H9 (cell line): ENCODE measurements around the gene SCFD2. TPM values are rescaled to one million over a fixed set of nuclear protein-coding genes. Genes with fewer than 3 reads are reported as not detected.

Experiments used
- DNase-seq: peaks from one replicate; pipeline ENCODE4 v3.0.0-alpha.2; 2017
- H2AFZ ChIP-seq: one replicate; pipeline ENCODE4 v1.6.1; 2013; ENCODE audit warnings: mild to moderate bottlenecking, low read length, control low read depth, moderate library complexity
- H2AK5ac ChIP-seq: 2 replicates; pipeline ENCODE4 v1.6.1; 2013; ENCODE audit warnings: low read length, control low read depth, mixed read lengths; ENCODE audit not compliant: insufficient read length
- H2BK120ac ChIP-seq: one replicate; pipeline ENCODE4 v1.6.1; 2013; ENCODE audit warnings: low read depth, mild to moderate bottlenecking, low read length, control low read depth, inconsistent platforms; ENCODE audit not compliant: poor library complexity, severe bottlenecking
- H2BK12ac ChIP-seq: 2 replicates; pipeline ENCODE4 v1.6.1; 2013; ENCODE audit warnings: low read length, control low read depth, mixed read lengths, low read depth; ENCODE audit not compliant: insufficient read length
- H2BK15ac ChIP-seq: 2 replicates; pipeline ENCODE4 v1.6.1; 2013; ENCODE audit warnings: low read depth, low read length, control low read depth
- H2BK20ac ChIP-seq: one replicate; pipeline ENCODE4 v1.6.1; 2013; ENCODE audit warnings: low read depth, mild to moderate bottlenecking, low read length, control low read depth, inconsistent platforms; ENCODE audit not compliant: poor library complexity, severe bottlenecking
- H2BK5ac ChIP-seq: 2 replicates; pipeline ENCODE4 v1.6.1; 2013; ENCODE audit warnings: low read length, control low read depth, mixed read lengths; ENCODE audit not compliant: insufficient read length
- H3K14ac ChIP-seq: 2 replicates; pipeline ENCODE4 v1.6.1; 2013; ENCODE audit warnings: low read length, control low read depth; ENCODE audit not compliant: insufficient read depth
- H3K18ac ChIP-seq: 2 replicates; pipeline ENCODE4 v1.6.1; 2013; ENCODE audit warnings: low read depth, mild to moderate bottlenecking, mixed read lengths, low read length, control low read depth; ENCODE audit not compliant: insufficient read length
- H3K23ac ChIP-seq: 2 replicates; pipeline ENCODE4 v1.6.1; 2013; ENCODE audit warnings: low read length, control low read depth, mixed read lengths, low read depth; ENCODE audit not compliant: insufficient read length
- H3K23me2 ChIP-seq: 2 replicates; pipeline ENCODE4 v1.6.1; 2013; ENCODE audit warnings: low read depth, mild to moderate bottlenecking, mixed read lengths, low read length, control low read depth; ENCODE audit not compliant: insufficient read length, poor library complexity, severe bottlenecking
- H3K27ac ChIP-seq: 2 replicates; pipeline ENCODE4 v1.5.1; 2013; ENCODE audit warnings: low read length, control low read depth, mixed read lengths, low read depth; ENCODE audit not compliant: insufficient read length
- H3K27me3 ChIP-seq: 2 replicates; pipeline ENCODE4 v1.6.1; 2013; ENCODE audit warnings: low read length, control low read depth, inconsistent platforms; ENCODE audit not compliant: insufficient read depth
- H3K4ac ChIP-seq: 2 replicates; pipeline ENCODE4 v1.6.1; 2013; ENCODE audit warnings: low read depth, mild to moderate bottlenecking, control low read depth, inconsistent platforms, low read length, moderate library complexity
- H3K4me1 ChIP-seq: 2 replicates; pipeline ENCODE4 v1.6.1; 2013; ENCODE audit warnings: low read length, control low read depth, inconsistent platforms; ENCODE audit not compliant: insufficient read depth
- H3K4me2 ChIP-seq: 2 replicates; pipeline ENCODE4 v1.6.1; 2013; ENCODE audit warnings: low read length, control low read depth, mixed read lengths; ENCODE audit not compliant: insufficient read length, insufficient read depth
- H3K56ac ChIP-seq: 2 replicates; pipeline ENCODE4 v1.6.1; 2013; ENCODE audit warnings: low read depth, mild to moderate bottlenecking, mixed read lengths, low read length, control low read depth; ENCODE audit not compliant: insufficient read length
- H3K79me1 ChIP-seq: 2 replicates; pipeline ENCODE4 v1.6.1; 2013; ENCODE audit warnings: low read depth, mild to moderate bottlenecking, moderate library complexity, low read length, control low read depth, inconsistent platforms; ENCODE audit not compliant: insufficient read depth, poor library complexity, severe bottlenecking
- H3K79me2 ChIP-seq: 2 replicates; pipeline ENCODE4 v1.6.1; 2013; ENCODE audit warnings: low read length, control low read depth, inconsistent platforms; ENCODE audit not compliant: insufficient read depth
- H3K9ac ChIP-seq: 2 replicates; pipeline ENCODE4 v1.6.1; 2013; ENCODE audit warnings: low read length, control low read depth, mixed read lengths; ENCODE audit not compliant: insufficient read length; ENCODE audit errors: extremely low read depth
- H3K9me3 ChIP-seq: one replicate; pipeline ENCODE4 v1.6.1; 2013; ENCODE audit warnings: low read depth, low read length, inconsistent platforms; ENCODE audit not compliant: control insufficient read depth
- H3T11ph ChIP-seq: one replicate; pipeline ENCODE4 v1.6.1; 2013; ENCODE audit warnings: mild to moderate bottlenecking, low read length, control low read depth, inconsistent platforms
- H4K20me1 ChIP-seq: one replicate; pipeline ENCODE4 v1.6.1; 2013; ENCODE audit not compliant: control insufficient read depth, insufficient read length, insufficient read depth
- H4K5ac ChIP-seq: 2 replicates; pipeline ENCODE4 v1.6.1; 2013; ENCODE audit warnings: low read depth, mild to moderate bottlenecking, mixed read lengths, low read length, control low read depth; ENCODE audit not compliant: insufficient read length
- H4K8ac ChIP-seq: replicated peaks from 2 replicates; pipeline ENCODE4 v1.6.1; 2013; ENCODE audit warnings: low read length, control low read depth, mixed read lengths, low read depth; ENCODE audit not compliant: insufficient read length
- H4K91ac ChIP-seq: 2 replicates; pipeline ENCODE4 v1.6.1; 2013; ENCODE audit warnings: low read depth, mild to moderate bottlenecking, moderate library complexity, mixed read lengths, low read length, control low read depth; ENCODE audit not compliant: insufficient read length
- H3K27ac Mint-ChIP-seq, 3 experiments: 2 replicates in 2 of 3; 3 replicates in 1 of 3; pipeline ENCODE4 v1.8.0; 2020 to 2021; ENCODE audit warnings: mixed read lengths in 3 of 3, mild to moderate bottlenecking in 1 of 3, moderate library complexity in 1 of 3
- H3K27me3 Mint-ChIP-seq: 2 replicates; pipeline ENCODE4 v1.8.0; 2021; ENCODE audit warnings: low read depth, mild to moderate bottlenecking, moderate library complexity, mixed read lengths
- H3K36me3 Mint-ChIP-seq, 3 experiments: 2 replicates in 2 of 3; 3 replicates in 1 of 3; pipeline ENCODE4 v1.8.0; 2020 to 2021; ENCODE audit warnings: low read depth in 3 of 3, mixed read lengths in 3 of 3; ENCODE audit not compliant: insufficient read depth in 1 of 3
- H3K4me1 Mint-ChIP-seq, 2 experiments: 2 replicates each; pipeline ENCODE4 v1.8.0; 2020; ENCODE audit warnings: mixed read lengths in 2 of 2
- H3K4me3 Mint-ChIP-seq, 2 experiments: 2 replicates in 1 of 2; 3 replicates in 1 of 2; pipeline ENCODE4 v1.8.0; 2020 to 2021; ENCODE audit warnings: mild to moderate bottlenecking in 2 of 2, mixed read lengths in 2 of 2, moderate library complexity in 1 of 2
- H3K9me3 Mint-ChIP-seq, 2 experiments: 2 replicates in 1 of 2; 3 replicates in 1 of 2; pipeline ENCODE4 v1.8.0; 2020; ENCODE audit warnings: mild to moderate bottlenecking in 2 of 2, mixed read lengths in 2 of 2, moderate library complexity in 1 of 2
- WGBS: extraction: QIAGEN DNeasy Blood & Tissue Kit; methylation state at CpG from one replicate; pipeline ENCODE4 v1.1.7; 2013; ENCODE audit warnings: missing lambda C conversion rate, low lambda C conversion rate, mixed read lengths; ENCODE audit not compliant: insufficient read length; ENCODE audit errors: extremely low coverage; 5-methylcytosine and 5-hydroxymethylcytosine counted together
- total RNA-seq: library from RNA; stranded (reverse); gene quantifications from 2 replicates; pipeline ENCODE4 v1.2.1, GENCODE V29; 2021
- TF ChIP-seq, protein P1 (sequence below): fragments of 200-600 bp; sonication (generic); conservative IDR thresholded peaks from 3 replicates; pipeline ENCODE4 v1.8.0; 2021; ENCODE audit warnings: antibody characterized with exemption, mild to moderate bottlenecking

SCFD2 gene
- total RNA-seq, 1 experiment from 2014 or later = 10.1 TPM

DNA sequence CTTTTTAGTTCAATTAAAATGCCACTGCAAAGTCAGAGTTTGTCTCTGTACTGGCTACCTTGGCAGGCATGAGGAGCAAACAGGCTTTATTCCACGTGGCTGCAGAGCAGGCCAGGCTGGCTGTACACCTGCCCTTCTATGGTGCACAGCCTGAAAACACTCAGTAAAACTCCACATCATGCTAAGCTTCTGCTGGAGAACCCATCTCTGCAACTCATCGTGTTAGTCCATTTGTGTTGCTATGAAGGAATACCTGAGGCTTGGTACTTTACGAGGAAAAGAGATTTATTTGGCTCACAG is 214.4 kb downstream of the SCFD2 start:
- no peak overlapping the region for H3K27ac ChIP-seq
- H2BK15ac ChIP-seq = no peak overlapping the region
- H3K9me3 ChIP-seq = no peaks in the 10 kb centered on the region
- no peak overlapping the region for H3K23ac ChIP-seq
- H4K8ac ChIP-seq = no peak overlapping the region
- no peaks in the 10 kb centered on the region for H3K4me1 ChIP-seq
- H3K4me2 ChIP-seq = no peak overlapping the region
- no peaks in the 10 kb centered on the region for H3K27me3 ChIP-seq
- H3K9ac ChIP-seq = no peak overlapping the region
- H3K27ac Mint-ChIP-seq = no peak overlapping the region
- H2AK5ac ChIP-seq = no peak overlapping the region
- no peaks in the 10 kb centered on the region for H3K79me2 ChIP-seq
- H3K79me1 ChIP-seq = no peaks in the 10 kb centered on the region
- no peaks in the 10 kb centered on the region for H3K23me2 ChIP-seq
- DNase-seq = no peak
- H2AFZ ChIP-seq = no peak overlapping the region
- H2BK120ac ChIP-seq = no peak overlapping the region
- no peak overlapping the region for H2BK20ac ChIP-seq
- no peaks in the 10 kb centered on the region for H3K27me3 Mint-ChIP-seq
- H3K36me3 Mint-ChIP-seq = peaks cover 0 to 3% (median 0%) of the 10 kb centered on the region in 3 experiments; a peak in 3 of 7 replicates
- no peak overlapping the region for H2BK12ac ChIP-seq
- H3K56ac ChIP-seq = no peak overlapping the region
- no peaks in the 10 kb centered on the region for H4K20me1 ChIP-seq
- no peak overlapping the region for H4K91ac ChIP-seq
- TF ChIP-seq, protein P1, sequence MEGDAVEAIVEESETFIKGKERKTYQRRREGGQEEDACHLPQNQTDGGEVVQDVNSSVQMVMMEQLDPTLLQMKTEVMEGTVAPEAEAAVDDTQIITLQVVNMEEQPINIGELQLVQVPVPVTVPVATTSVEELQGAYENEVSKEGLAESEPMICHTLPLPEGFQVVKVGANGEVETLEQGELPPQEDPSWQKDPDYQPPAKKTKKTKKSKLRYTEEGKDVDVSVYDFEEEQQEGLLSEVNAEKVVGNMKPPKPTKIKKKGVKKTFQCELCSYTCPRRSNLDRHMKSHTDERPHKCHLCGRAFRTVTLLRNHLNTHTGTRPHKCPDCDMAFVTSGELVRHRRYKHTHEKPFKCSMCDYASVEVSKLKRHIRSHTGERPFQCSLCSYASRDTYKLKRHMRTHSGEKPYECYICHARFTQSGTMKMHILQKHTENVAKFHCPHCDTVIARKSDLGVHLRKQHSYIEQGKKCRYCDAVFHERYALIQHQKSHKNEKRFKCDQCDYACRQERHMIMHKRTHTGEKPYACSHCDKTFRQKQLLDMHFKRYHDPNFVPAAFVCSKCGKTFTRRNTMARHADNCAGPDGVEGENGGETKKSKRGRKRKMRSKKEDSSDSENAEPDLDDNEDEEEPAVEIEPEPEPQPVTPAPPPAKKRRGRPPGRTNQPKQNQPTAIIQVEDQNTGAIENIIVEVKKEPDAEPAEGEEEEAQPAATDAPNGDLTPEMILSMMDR = no peak
- no peak overlapping the region for H3K14ac ChIP-seq
- no peak overlapping the region for H3K4ac ChIP-seq
- peaks cover 0 to 6% of the 10 kb centered on the region in 2 experiments; a peak in 1 of 4 replicates for H3K4me1 Mint-ChIP-seq
- no peak overlapping the region for H3T11ph ChIP-seq
- H3K18ac ChIP-seq = no peak overlapping the region
- peaks cover 2 to 4% of the 10 kb centered on the region in 2 experiments; a peak in 3 of 5 replicates for H3K9me3 Mint-ChIP-seq
- H3K4me3 Mint-ChIP-seq = no peak overlapping the region
- WGBS = no CpG with 5 or more reads among the region's 3 CpGs
- no peak overlapping the region for H2BK5ac ChIP-seq
- no peak overlapping the region for H4K5ac ChIP-seq
